Measurements from ENCODE around the gene CEP104. TPM values are rescaled to one million over a fixed set of nuclear protein-coding genes. Genes with fewer than 3 reads are reported as not detected.

CEP104 gene
- total RNA-seq, 1 donor from 2014 or later = 35.4 TPM

- intact Hi-C loops (cut with micrococcal nuclease) = no loop called here
- no peak overlapping the region for H3K4me3 Mint-ChIP-seq (ENCODE audit: low read depth)
- H3K9me3 Mint-ChIP-seq = no peaks in the 10 kb centered on the region
- peaks cover 7% of the 10 kb centered on the region for H3K4me1 Mint-ChIP-seq (ENCODE audit: low read depth)
- H3K36me3 Mint-ChIP-seq (ENCODE audit: low read depth) = peaks cover 5% of the 10 kb centered on the region
- no peaks in the 10 kb centered on the region for H3K27me3 Mint-ChIP-seq (ENCODE audit: low read depth)
- no peak overlapping the region for H3K27ac Mint-ChIP-seq
- no peak for DNase-seq (ENCODE audit: low spot score)
Measured at GRCh38 chr1:3852091-3852490, 4.9 kb downstream of the CEP104 start.

GRCh38 chr1:3851292-3851691 lies 5.7 kb downstream of the CEP104 start:
- no peaks in the 10 kb centered on the region for H3K27me3 Mint-ChIP-seq (ENCODE audit: low read depth)

GRCh38 chr1:3850857-3851256 lies 6.2 kb downstream of the CEP104 start:
- intact Hi-C loops (cut with micrococcal nuclease) = no loop called here
- Mint-ChIP-seq H3K9me3 (no peaks in the 10 kb centered on the region), H3K4me1 (ENCODE audit: low read depth) (peaks cover 6% of the 10 kb centered on the region), H3K27me3 (ENCODE audit: low read depth) (no peaks in the 10 kb centered on the region), H3K4me3 (ENCODE audit: low read depth) (no peak overlapping the region), H3K36me3 (ENCODE audit: low read depth) (peaks cover 9% of the 10 kb centered on the region), H3K27ac (no peak overlapping the region)
- DNase-seq (ENCODE audit: low spot score) = no peak

More at GRCh38 chr1:3851292-3851691, 5.7 kb downstream of the CEP104 start:
- Mint-ChIP-seq H3K27ac (no peak overlapping the region), H3K4me1 (ENCODE audit: low read depth) (peaks cover 7% of the 10 kb centered on the region), H3K36me3 (ENCODE audit: low read depth) (peaks cover 9% of the 10 kb centered on the region), H3K9me3 (no peaks in the 10 kb centered on the region), H3K4me3 (ENCODE audit: low read depth) (no peak overlapping the region)
- intact Hi-C loops (cut with micrococcal nuclease) = no loop called here
- no peak for DNase-seq (ENCODE audit: low spot score)

GRCh38 chr1:3847081-3847480 lies 9.9 kb downstream of the CEP104 start:
- DNase-seq (ENCODE audit: low spot score) = no peak
- Mint-ChIP-seq H3K27ac (no peak overlapping the region), H3K4me1 (ENCODE audit: low read depth) (no peaks in the 10 kb centered on the region), H3K27me3 (ENCODE audit: low read depth) (no peaks in the 10 kb centered on the region), H3K36me3 (ENCODE audit: low read depth) (peaks cover 31% of the 10 kb centered on the region), H3K4me3 (ENCODE audit: low read depth) (no peak overlapping the region), H3K9me3 (no peaks in the 10 kb centered on the region)
- intact Hi-C loops (cut with micrococcal nuclease) = no loop called here

GRCh38 chr1:3846541-3846940 lies 10.5 kb downstream of the CEP104 start:
- H3K9me3 Mint-ChIP-seq = no peaks in the 10 kb centered on the region
- H3K27me3 Mint-ChIP-seq (ENCODE audit: low read depth) = no peaks in the 10 kb centered on the region
- intact Hi-C loops (cut with micrococcal nuclease) = no loop called here
- no peaks in the 10 kb centered on the region for H3K4me1 Mint-ChIP-seq (ENCODE audit: low read depth)
- no peak for DNase-seq (ENCODE audit: low spot score)
- no peak overlapping the region for H3K27ac Mint-ChIP-seq
- H3K4me3 Mint-ChIP-seq (ENCODE audit: low read depth) = no peak overlapping the region
- peaks cover 34% of the 10 kb centered on the region for H3K36me3 Mint-ChIP-seq (ENCODE audit: low read depth)

GRCh38 chr1:3842912-3843311 lies 14.1 kb downstream of the CEP104 start:
- DNase-seq (ENCODE audit: low spot score) = no peak
- intact Hi-C loops (cut with micrococcal nuclease) = no loop called here
- Mint-ChIP-seq H3K27ac (no peak overlapping the region), H3K4me1 (ENCODE audit: low read depth) (no peaks in the 10 kb centered on the region), H3K9me3 (no peaks in the 10 kb centered on the region), H3K4me3 (ENCODE audit: low read depth) (no peak overlapping the region), H3K36me3 (ENCODE audit: low read depth) (peaks cover 65% of the 10 kb centered on the region), H3K27me3 (ENCODE audit: low read depth) (no peaks in the 10 kb centered on the region)

- intact Hi-C loops (cut with micrococcal nuclease) = no loop called here
- no peak for DNase-seq (ENCODE audit: low spot score)
- Mint-ChIP-seq H3K4me3 (ENCODE audit: low read depth) (no peak overlapping the region), H3K4me1 (ENCODE audit: low read depth) (no peaks in the 10 kb centered on the region), H3K36me3 (ENCODE audit: low read depth) (peaks cover 70% of the 10 kb centered on the region), H3K27ac (no peak overlapping the region), H3K9me3 (peaks cover 6% of the 10 kb centered on the region), H3K27me3 (ENCODE audit: low read depth) (no peaks in the 10 kb centered on the region)
Measured at GRCh38 chr1:3841491-3841890, 15.5 kb downstream of the CEP104 start.

GRCh38 chr1:3838788-3839187 lies 18.2 kb downstream of the CEP104 start:
- Mint-ChIP-seq H3K36me3 (ENCODE audit: low read depth) (peaks cover 71% of the 10 kb centered on the region), H3K4me3 (ENCODE audit: low read depth) (no peak overlapping the region), H3K27ac (no peak overlapping the region), H3K9me3 (peaks cover 6% of the 10 kb centered on the region), H3K27me3 (ENCODE audit: low read depth) (no peaks in the 10 kb centered on the region), H3K4me1 (ENCODE audit: low read depth) (no peaks in the 10 kb centered on the region)
- DNase-seq (ENCODE audit: low spot score) = no peak
- intact Hi-C loops (cut with micrococcal nuclease) = no loop called here

- H3K27ac Mint-ChIP-seq = no peak overlapping the region
- H3K36me3 Mint-ChIP-seq (ENCODE audit: low read depth) = peaks cover 67% of the 10 kb centered on the region
- no peaks in the 10 kb centered on the region for H3K27me3 Mint-ChIP-seq (ENCODE audit: low read depth)
- H3K9me3 Mint-ChIP-seq = peaks cover 6% of the 10 kb centered on the region
- H3K4me1 Mint-ChIP-seq (ENCODE audit: low read depth) = no peaks in the 10 kb centered on the region
- DNase-seq (ENCODE audit: low spot score) = no peak
- intact Hi-C loops (cut with micrococcal nuclease) = no loop called here
- H3K4me3 Mint-ChIP-seq (ENCODE audit: low read depth) = no peak overlapping the region
Measured at GRCh38 chr1:3837685-3838084, 19.3 kb downstream of the CEP104 start.

- peaks cover 6% of the 10 kb centered on the region for H3K9me3 Mint-ChIP-seq
- no peaks in the 10 kb centered on the region for H3K27me3 Mint-ChIP-seq (ENCODE audit: low read depth)
- no peak overlapping the region for H3K27ac Mint-ChIP-seq
- DNase-seq (ENCODE audit: low spot score) = no peak
- H3K36me3 Mint-ChIP-seq (ENCODE audit: low read depth) = peaks cover 65% of the 10 kb centered on the region
- H3K4me1 Mint-ChIP-seq (ENCODE audit: low read depth) = no peaks in the 10 kb centered on the region
- intact Hi-C loops (cut with micrococcal nuclease) = no loop called here
- no peak overlapping the region for H3K4me3 Mint-ChIP-seq (ENCODE audit: low read depth)
Measured at GRCh38 chr1:3837200-3837599, 19.8 kb downstream of the CEP104 start.

GRCh38 chr1:3836421-3836820 lies 20.6 kb downstream of the CEP104 start:
- H3K4me3 Mint-ChIP-seq (ENCODE audit: low read depth) = no peak overlapping the region
- no peaks in the 10 kb centered on the region for H3K4me1 Mint-ChIP-seq (ENCODE audit: low read depth)
- intact Hi-C loops (cut with micrococcal nuclease) = no loop called here
- H3K27ac Mint-ChIP-seq = no peak overlapping the region
- no peak for DNase-seq (ENCODE audit: low spot score)
- H3K27me3 Mint-ChIP-seq (ENCODE audit: low read depth) = no peaks in the 10 kb centered on the region
- peaks cover 6% of the 10 kb centered on the region for H3K9me3 Mint-ChIP-seq
- H3K36me3 Mint-ChIP-seq (ENCODE audit: low read depth) = peaks cover 67% of the 10 kb centered on the region

GRCh38 chr1:3834701-3835100 lies 22.3 kb downstream of the CEP104 start:
- peaks cover 67% of the 10 kb centered on the region for H3K36me3 Mint-ChIP-seq (ENCODE audit: low read depth)

GRCh38 chr1:3831689-3832088 lies 25.3 kb downstream of the CEP104 start:
- Mint-ChIP-seq H3K4me1 (ENCODE audit: low read depth) (no peaks in the 10 kb centered on the region), H3K27me3 (ENCODE audit: low read depth) (no peaks in the 10 kb centered on the region), H3K4me3 (ENCODE audit: low read depth) (no peak overlapping the region), H3K27ac (no peak overlapping the region), H3K9me3 (no peaks in the 10 kb centered on the region), H3K36me3 (ENCODE audit: low read depth) (peaks cover 45% of the 10 kb centered on the region)
- no peak for DNase-seq (ENCODE audit: low spot score)
- intact Hi-C loops (cut with micrococcal nuclease) = no loop called here

More at GRCh38 chr1:3834701-3835100, 22.3 kb downstream of the CEP104 start:
- intact Hi-C loops (cut with micrococcal nuclease) = no loop called here
- Mint-ChIP-seq H3K4me3 (ENCODE audit: low read depth) (no peak overlapping the region), H3K4me1 (ENCODE audit: low read depth) (no peaks in the 10 kb centered on the region), H3K27ac (no peak overlapping the region), H3K27me3 (ENCODE audit: low read depth) (no peaks in the 10 kb centered on the region), H3K9me3 (peaks cover 6% of the 10 kb centered on the region)
- no peak for DNase-seq (ENCODE audit: low spot score)

GRCh38 chr1:3828391-3828790 lies 28.6 kb downstream of the CEP104 start:
- Mint-ChIP-seq H3K36me3 (ENCODE audit: low read depth) (peaks cover 43% of the 10 kb centered on the region), H3K27ac (no peak overlapping the region), H3K4me3 (ENCODE audit: low read depth) (no peak overlapping the region), H3K9me3 (no peaks in the 10 kb centered on the region), H3K27me3 (ENCODE audit: low read depth) (no peaks in the 10 kb centered on the region), H3K4me1 (ENCODE audit: low read depth) (no peaks in the 10 kb centered on the region)
- no peak for DNase-seq (ENCODE audit: low spot score)
- intact Hi-C loops (cut with micrococcal nuclease) = no loop called here

Measured in activated T-helper 2 cell treated with anti-CD3 and anti-CD28 coated beads, Interferon-gamma antibody, Interleukin-2, Interleukin-4, amounts not matched to agents 10 μg/mL and 5 μg/mL and 100 μg/mL, durations not matched to agents 14 hours and 24 hours and 36 hours (primary cell).